Trophoblast cell (in vitro differentiated cells and primary cell): ENCODE results near the gene TIMP3.
A peak's percentile ranks its signal among the peaks of the same experiment; 100 is the strongest.

Experiments used
- DNase-seq, 2 donors: peaks; one replicate each; pipeline ENCODE4 v3.0.0-alpha.2; 2016
- H2AFZ ChIP-seq: 2 replicates; pipeline ENCODE4 v1.6.1; 2013; ENCODE audit warnings: low read length, moderate library complexity, mild to moderate bottlenecking; ENCODE audit not compliant: insufficient read depth, poor library complexity
- H2AK5ac ChIP-seq: 2 replicates; pipeline ENCODE4 v1.6.1; 2013; ENCODE audit warnings: mild to moderate bottlenecking, low read length
- H2BK120ac ChIP-seq: 2 replicates; pipeline ENCODE4 v1.6.1; 2013; ENCODE audit warnings: low read length, mild to moderate bottlenecking, moderate library complexity; ENCODE audit not compliant: insufficient read depth, poor library complexity
- H2BK12ac ChIP-seq: 2 replicates; pipeline ENCODE4 v1.6.1; 2013; ENCODE audit warnings: mild to moderate bottlenecking, low read length, moderate library complexity
- H2BK5ac ChIP-seq: 2 replicates; pipeline ENCODE4 v1.6.1; 2013; ENCODE audit warnings: low read length, low read depth, moderate library complexity, mild to moderate bottlenecking; ENCODE audit not compliant: poor library complexity
- H3K14ac ChIP-seq: 2 replicates; pipeline ENCODE4 v1.6.1; 2013; ENCODE audit warnings: mild to moderate bottlenecking, low read length
- H3K18ac ChIP-seq: 2 replicates; pipeline ENCODE4 v1.6.1; 2013; ENCODE audit warnings: mild to moderate bottlenecking, low read length
- H3K23ac ChIP-seq: 2 replicates; pipeline ENCODE4 v1.6.1; 2013; ENCODE audit warnings: low read length
- H3K27ac ChIP-seq: 2 replicates; pipeline ENCODE4 v1.5.1; 2013; ENCODE audit warnings: low read depth, mild to moderate bottlenecking, inconsistent platforms, low read length, moderate library complexity
- H3K27me3 ChIP-seq: 2 replicates; pipeline ENCODE4 v1.6.1; 2013; ENCODE audit warnings: inconsistent platforms, mild to moderate bottlenecking, low read length, moderate library complexity; ENCODE audit not compliant: insufficient read depth
- H3K36me3 ChIP-seq, 2 experiments: 1 replicate in 1 of 2; 2 replicates in 1 of 2; pipeline ENCODE4 v1.6.1; 2013; ENCODE audit warnings: low read length in 2 of 2, mild to moderate bottlenecking in 2 of 2, moderate library complexity in 1 of 2; ENCODE audit not compliant: insufficient read depth in 2 of 2, control insufficient read depth in 1 of 2
- H3K4ac ChIP-seq: 2 replicates; pipeline ENCODE4 v1.6.1; 2013; ENCODE audit warnings: low read depth, mild to moderate bottlenecking, low read length, moderate library complexity
- H3K4me1 ChIP-seq, 2 experiments: 1 replicate in 1 of 2; 2 replicates in 1 of 2; pipeline ENCODE4 v1.6.1; 2013; ENCODE audit warnings: low read length in 2 of 2, mild to moderate bottlenecking in 2 of 2, moderate library complexity in 1 of 2; ENCODE audit not compliant: insufficient read depth in 2 of 2, control insufficient read depth in 1 of 2
- H3K4me2 ChIP-seq: 2 replicates; pipeline ENCODE4 v1.6.1; 2013; ENCODE audit warnings: inconsistent platforms, mild to moderate bottlenecking, low read length, moderate library complexity
- H3K4me3 ChIP-seq: 2 replicates; pipeline ENCODE4 v1.5.1; 2013; ENCODE audit warnings: mild to moderate bottlenecking, low read depth, low read length, inconsistent platforms
- H3K79me1 ChIP-seq: one replicate; pipeline ENCODE4 v1.6.1; 2013; ENCODE audit warnings: low read length
- H3K79me2 ChIP-seq: 2 replicates; pipeline ENCODE4 v1.6.1; 2013; ENCODE audit warnings: low read length, mild to moderate bottlenecking; ENCODE audit not compliant: control insufficient read depth, insufficient read depth, poor library complexity
- H3K9ac ChIP-seq: 2 replicates; pipeline ENCODE4 v1.6.1; 2013; ENCODE audit warnings: mild to moderate bottlenecking, low read length
- H3K9me3 ChIP-seq: 2 replicates; pipeline ENCODE4 v1.6.1; 2013; ENCODE audit warnings: low read depth, mild to moderate bottlenecking, control low read depth, inconsistent platforms, low read length; ENCODE audit not compliant: insufficient read depth
- H4K12ac ChIP-seq: 2 replicates; pipeline ENCODE4 v1.6.1; 2013; ENCODE audit warnings: low read depth, mild to moderate bottlenecking, low read length, moderate library complexity
- H4K8ac ChIP-seq: 2 replicates; pipeline ENCODE4 v1.6.1; 2013; ENCODE audit warnings: low read depth, mild to moderate bottlenecking, low read length, moderate library complexity
- H4K91ac ChIP-seq: one replicate; pipeline ENCODE4 v1.6.1; 2013; ENCODE audit warnings: low read depth, mild to moderate bottlenecking, low read length, moderate library complexity
- WGBS: extraction: QIAGEN DNeasy Blood & Tissue Kit; methylation state at CpG from one replicate; pipeline ENCODE4 v1.1.7; 2013; ENCODE audit warnings: missing lambda C conversion rate; ENCODE audit not compliant: insufficient read length, insufficient coverage; ENCODE audit errors: extremely low coverage; 5-methylcytosine and 5-hydroxymethylcytosine counted together

Gene TIMP3

DNA sequence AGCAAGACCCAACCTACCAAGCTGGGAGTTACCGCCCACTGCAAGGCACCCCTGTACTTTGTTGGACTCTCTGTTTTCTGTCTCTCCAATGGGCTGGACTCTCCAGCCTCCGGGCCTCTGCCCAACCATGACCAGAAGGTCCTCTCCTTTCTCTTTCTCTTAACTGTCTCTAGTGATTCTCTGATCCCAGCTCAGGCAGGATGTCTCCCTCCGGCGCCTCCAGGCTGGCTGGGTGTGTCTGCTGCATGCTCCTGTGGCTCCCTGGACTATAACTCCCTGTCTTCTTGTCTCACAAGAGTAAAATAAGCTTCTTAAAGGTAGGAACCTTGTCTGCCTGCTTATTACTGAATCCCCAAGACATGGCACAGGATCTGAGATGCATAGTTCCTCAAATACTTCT lies 36.3 kb downstream of the TIMP3 start:
- no peaks in the 10 kb centered on the region for H3K4me1 ChIP-seq
- H4K8ac ChIP-seq, result no peak overlapping the region
- no peak overlapping the region for H2BK5ac ChIP-seq
- H2BK12ac ChIP-seq, result no peak overlapping the region
- no peak overlapping the region for H3K4me2 ChIP-seq
- H4K91ac ChIP-seq, result no peak overlapping the region
- H3K4ac ChIP-seq, result no peak overlapping the region
- H3K18ac ChIP-seq, result no peak overlapping the region
- H4K12ac ChIP-seq, result no peak overlapping the region
- H3K9me3 ChIP-seq, result no peaks in the 10 kb centered on the region
- no peak overlapping the region for H3K23ac ChIP-seq
- no peak overlapping the region for H2AK5ac ChIP-seq
- H2AFZ ChIP-seq, result no peak overlapping the region
- H3K9ac ChIP-seq, result no peak overlapping the region
- no CpG with 5 or more reads among the region's 4 CpGs for WGBS
- H3K4me3 ChIP-seq, result no peak overlapping the region
- no peaks in the 10 kb centered on the region for H3K79me1 ChIP-seq
- H3K27me3 ChIP-seq, result no peaks in the 10 kb centered on the region
- no peaks in the 10 kb centered on the region for H3K79me2 ChIP-seq
- no peak overlapping the region for H3K27ac ChIP-seq
- no peak for DNase-seq
- H2BK120ac ChIP-seq, result no peak overlapping the region
- peaks cover 37 to 61% of the 10 kb centered on the region in 2 experiments for H3K36me3 ChIP-seq
- H3K14ac ChIP-seq, result no peak overlapping the region

DNA sequence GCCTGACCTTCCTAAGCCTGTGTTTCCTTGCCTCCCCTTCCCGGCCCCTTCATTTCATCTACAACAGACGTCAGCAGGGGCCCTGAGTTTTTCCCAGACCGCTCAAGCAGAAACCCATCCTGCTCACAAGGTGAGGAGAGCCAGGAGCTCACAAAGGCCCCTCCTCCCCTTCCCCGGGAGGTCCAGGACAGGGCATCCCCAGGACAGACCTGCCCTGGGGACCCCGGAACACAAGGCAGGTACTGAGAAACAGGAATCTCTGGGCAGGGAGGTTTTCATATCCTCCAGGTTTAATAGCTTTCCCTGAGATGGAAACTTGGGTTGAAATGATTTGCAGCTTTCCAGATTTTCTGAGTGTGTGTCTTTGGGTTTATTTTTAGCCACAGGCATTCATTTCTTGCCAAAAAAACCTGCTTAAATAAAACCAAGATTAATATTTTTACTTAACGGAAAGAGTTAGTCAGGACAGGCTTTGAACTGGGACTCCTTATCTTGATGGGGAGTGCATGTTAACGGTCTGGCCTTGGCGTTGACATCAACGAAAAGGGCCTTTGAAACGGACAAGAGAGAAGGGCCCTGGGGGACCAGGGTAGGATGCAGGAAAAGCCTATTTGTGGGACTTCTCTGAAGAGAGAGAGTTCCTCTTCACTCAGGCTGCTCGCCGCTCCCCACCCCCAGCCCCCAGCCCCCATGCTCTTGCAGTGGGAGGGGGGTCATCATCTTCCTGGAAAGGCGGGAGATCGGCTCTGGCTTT lies 38.5 kb downstream of the TIMP3 start:
- whole genome bisulfite sequencing, result no CpG with 5 or more reads among the region's 14 CpGs
- no peak overlapping the region for H3K27ac ChIP-seq
- no peak overlapping the region for H3K4me3 ChIP-seq
- DNase-seq, result no peak
- H3K27me3 ChIP-seq, result no peaks in the 10 kb centered on the region
- no peak overlapping the region for H2BK5ac ChIP-seq
- no peak overlapping the region for H2BK12ac ChIP-seq
- no peak overlapping the region for H4K91ac ChIP-seq
- H4K8ac ChIP-seq, result no peak overlapping the region
- no peak overlapping the region for H3K9ac ChIP-seq
- no peak overlapping the region for H3K23ac ChIP-seq
- no peak overlapping the region for H3K4ac ChIP-seq
- peaks cover 33 to 61% of the 10 kb centered on the region in 2 experiments for H3K36me3 ChIP-seq
- no peaks in the 10 kb centered on the region for H3K4me1 ChIP-seq
- no peaks in the 10 kb centered on the region for H3K79me1 ChIP-seq
- no peaks in the 10 kb centered on the region for H3K79me2 ChIP-seq
- no peaks in the 10 kb centered on the region for H3K9me3 ChIP-seq
- H3K14ac ChIP-seq, result no peak overlapping the region
- no peak overlapping the region for H4K12ac ChIP-seq
- H2BK120ac ChIP-seq, result no peak overlapping the region
- no peak overlapping the region for H3K18ac ChIP-seq
- H3K4me2 ChIP-seq, result no peak overlapping the region
- no peak overlapping the region for H2AFZ ChIP-seq
- H2AK5ac ChIP-seq, result no peak overlapping the region

- Histone ChIP-seq H3K9ac (no peak overlapping the region), H3K4ac (no peak overlapping the region), H2BK12ac (no peak overlapping the region), H2AFZ (no peak overlapping the region), H4K91ac (no peak overlapping the region), H3K18ac (peak overlapping the region; percentile 34), H3K14ac (no peak overlapping the region), H2AK5ac (no peak overlapping the region), H4K8ac (no peak overlapping the region), H3K4me1 (no peaks in the 10 kb centered on the region), H3K23ac (no peak overlapping the region), H2BK5ac (no peak overlapping the region), H3K4me3 (no peak overlapping the region), H4K12ac (no peak overlapping the region), H3K9me3 (no peaks in the 10 kb centered on the region), H3K79me2 (no peaks in the 10 kb centered on the region), H2BK120ac (no peak overlapping the region), H3K4me2 (no peak overlapping the region), H3K27ac (no peak overlapping the region), H3K27me3 (no peaks in the 10 kb centered on the region), H3K79me1 (no peaks in the 10 kb centered on the region), H3K36me3 (peaks cover 33 to 64% of the 10 kb centered on the region in 2 experiments)
- WGBS, result no CpG with 5 or more reads among the region's 6 CpGs
- DNase-seq, result no peak
Observed at GRCh38 chr22:32841175-32841574, 39.7 kb downstream of the TIMP3 start.

DNA sequence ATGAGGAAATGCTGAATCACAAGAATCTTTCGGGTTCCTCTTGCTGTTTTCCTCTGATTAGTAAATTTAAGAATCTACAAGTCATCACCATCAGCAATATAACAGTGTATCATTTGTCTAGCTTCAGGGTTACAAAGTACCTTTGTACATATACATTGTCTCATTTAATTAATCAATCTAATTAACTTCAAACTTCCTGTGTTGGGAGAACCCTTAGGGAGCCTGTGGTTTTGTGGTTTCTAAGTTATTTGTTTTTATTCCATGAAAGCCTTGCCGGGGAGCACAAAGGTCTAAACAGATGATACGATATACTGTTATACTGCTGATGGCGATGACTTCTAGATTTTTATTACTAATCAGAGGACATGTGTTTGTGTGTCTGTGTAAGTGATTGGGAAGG lies 41.0 kb downstream of the TIMP3 start:
- no peak for DNase-seq
- H3K27me3 ChIP-seq, result no peaks in the 10 kb centered on the region
- no peak overlapping the region for H4K91ac ChIP-seq
- H3K18ac ChIP-seq, result no peak overlapping the region
- no peak overlapping the region for H3K4me2 ChIP-seq
- H3K79me1 ChIP-seq, result no peaks in the 10 kb centered on the region
- no peak overlapping the region for H4K8ac ChIP-seq
- H2BK12ac ChIP-seq, result no peak overlapping the region
- no peak overlapping the region for H3K4ac ChIP-seq
- H2AFZ ChIP-seq, result no peak overlapping the region
- no peak overlapping the region for H2BK120ac ChIP-seq
- H3K27ac ChIP-seq, result no peak overlapping the region
- WGBS, result no CpG with 5 or more reads among the region's 4 CpGs
- no peak overlapping the region for H4K12ac ChIP-seq
- no peak overlapping the region for H3K23ac ChIP-seq
- H2BK5ac ChIP-seq, result no peak overlapping the region
- H3K9ac ChIP-seq, result no peak overlapping the region
- H3K14ac ChIP-seq, result no peak overlapping the region
- peaks cover 28 to 58% of the 10 kb centered on the region in 2 experiments for H3K36me3 ChIP-seq
- no peak overlapping the region for H2AK5ac ChIP-seq
- no peak overlapping the region for H3K4me3 ChIP-seq
- no peaks in the 10 kb centered on the region for H3K9me3 ChIP-seq
- H3K4me1 ChIP-seq, result no peaks in the 10 kb centered on the region
- H3K79me2 ChIP-seq, result no peaks in the 10 kb centered on the region
